Endothelial cell of umbilical vein (primary cell): ENCODE measurements around the gene TBC1D17.

Experiments used
- EZH2 ChIP-seq: IDR thresholded peaks from 2 replicates; pipeline ENCODE4 v1.6.1; 2012; ENCODE audit warnings: borderline replicate concordance, low read depth, mild to moderate bottlenecking, moderate library complexity, low read length, inconsistent platforms; ENCODE audit not compliant: severe bottlenecking
- FOS ChIP-seq: IDR thresholded peaks from 2 replicates; pipeline ENCODE4 v1.6.1; 2011; ENCODE audit warnings: mild to moderate bottlenecking, low read length, moderate library complexity, borderline replicate concordance; ENCODE audit not compliant: insufficient read depth
- JUN ChIP-seq: IDR thresholded peaks from 2 replicates; pipeline ENCODE4 v1.6.1; 2011; ENCODE audit warnings: borderline replicate concordance, low read depth; ENCODE audit not compliant: insufficient read length, insufficient read depth
- POLR2A ChIP-seq: IDR thresholded peaks from 2 replicates; pipeline ENCODE4 v1.6.1; 2012; ENCODE audit warnings: low read depth, mild to moderate bottlenecking, control low read depth, low read length
- TF ChIP-seq, protein P1 (sequence below), 2 donors: IDR thresholded peaks; 1 replicate in 1 of 2; 2 replicates in 1 of 2; pipeline ENCODE4 v1.5.1; 2011; ENCODE audit warnings: low read length in 2 of 2, mild to moderate bottlenecking in 2 of 2, moderate library complexity in 2 of 2, control low read depth in 1 of 2, inconsistent platforms in 1 of 2, low read depth in 1 of 2; ENCODE audit not compliant: insufficient read depth in 1 of 2; ENCODE audit errors: extremely low read depth in 1 of 2

- TF ChIP-seq, protein P1, sequence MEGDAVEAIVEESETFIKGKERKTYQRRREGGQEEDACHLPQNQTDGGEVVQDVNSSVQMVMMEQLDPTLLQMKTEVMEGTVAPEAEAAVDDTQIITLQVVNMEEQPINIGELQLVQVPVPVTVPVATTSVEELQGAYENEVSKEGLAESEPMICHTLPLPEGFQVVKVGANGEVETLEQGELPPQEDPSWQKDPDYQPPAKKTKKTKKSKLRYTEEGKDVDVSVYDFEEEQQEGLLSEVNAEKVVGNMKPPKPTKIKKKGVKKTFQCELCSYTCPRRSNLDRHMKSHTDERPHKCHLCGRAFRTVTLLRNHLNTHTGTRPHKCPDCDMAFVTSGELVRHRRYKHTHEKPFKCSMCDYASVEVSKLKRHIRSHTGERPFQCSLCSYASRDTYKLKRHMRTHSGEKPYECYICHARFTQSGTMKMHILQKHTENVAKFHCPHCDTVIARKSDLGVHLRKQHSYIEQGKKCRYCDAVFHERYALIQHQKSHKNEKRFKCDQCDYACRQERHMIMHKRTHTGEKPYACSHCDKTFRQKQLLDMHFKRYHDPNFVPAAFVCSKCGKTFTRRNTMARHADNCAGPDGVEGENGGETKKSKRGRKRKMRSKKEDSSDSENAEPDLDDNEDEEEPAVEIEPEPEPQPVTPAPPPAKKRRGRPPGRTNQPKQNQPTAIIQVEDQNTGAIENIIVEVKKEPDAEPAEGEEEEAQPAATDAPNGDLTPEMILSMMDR (IDR thresholded peaks at IDR 0.05; ENCODE audit: extremely low read depth in 1 of 2, insufficient read depth in 1 of 2, low read depth in 1 of 2, low read length in 2 of 2) = no peak
- TF ChIP-seq JUN (no peak), EZH2 (no peak), POLR2A (no peak), FOS (no peak)
These were observed 2.3 kb upstream of the TBC1D17 start for GRCh38 chr19:49875177-49875576.
